HL-60 (cell line): ENCODE results near the gene KRTAP4-8.

Source experiments
- CTCF ChIP-seq: IDR thresholded peaks from one replicate; pipeline ENCODE4 v1.5.1; 2011; ENCODE audit warnings: low read length, control low read depth, inconsistent platforms; ENCODE audit not compliant: insufficient read depth
- POLR2AphosphoS5 ChIP-seq: IDR thresholded peaks from 2 replicates; pipeline ENCODE4 v1.6.1; 2012; ENCODE audit warnings: low read depth

DNA sequence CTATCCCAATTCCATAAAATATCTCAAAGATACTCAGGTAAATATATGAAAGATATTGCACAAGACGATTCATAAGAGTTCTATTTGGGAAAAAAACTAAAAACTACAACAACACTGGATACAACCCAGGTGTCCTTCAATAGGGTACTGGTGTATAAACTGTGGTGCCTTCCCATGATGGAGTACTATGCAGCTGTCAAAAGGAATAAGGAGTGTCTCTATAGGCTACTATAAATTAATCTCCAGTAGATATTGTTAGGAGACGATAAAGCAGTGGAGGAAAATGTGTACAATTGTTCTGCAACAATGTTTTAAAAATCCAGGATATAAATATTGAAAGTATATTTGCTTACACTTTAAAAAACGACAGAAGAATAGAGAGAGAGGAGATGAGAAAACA is 28.5 kb upstream of the KRTAP4-8 start:
- TF ChIP-seq POLR2AphosphoS5 (no peak), CTCF (no peak)
